Loucy (cell line): Measurements from ENCODE around the gene ITPK1.

Experiments used
- EZH2phosphoT487 ChIP-seq: fragments of 200-600 bp; IDR thresholded peaks from 2 replicates; pipeline ENCODE4 v1.6.1; 2018; ENCODE audit warnings: antibody characterized with exemption, mild to moderate bottlenecking, moderate library complexity, borderline replicate concordance
- TF ChIP-seq, protein P1 (sequence below): fragments of 200-600 bp; sonication (generic); conservative IDR thresholded peaks from 2 replicates; pipeline ENCODE4 v1.5.1; 2014; ENCODE audit warnings: mild to moderate bottlenecking, antibody characterized with exemption, low read length

DNA sequence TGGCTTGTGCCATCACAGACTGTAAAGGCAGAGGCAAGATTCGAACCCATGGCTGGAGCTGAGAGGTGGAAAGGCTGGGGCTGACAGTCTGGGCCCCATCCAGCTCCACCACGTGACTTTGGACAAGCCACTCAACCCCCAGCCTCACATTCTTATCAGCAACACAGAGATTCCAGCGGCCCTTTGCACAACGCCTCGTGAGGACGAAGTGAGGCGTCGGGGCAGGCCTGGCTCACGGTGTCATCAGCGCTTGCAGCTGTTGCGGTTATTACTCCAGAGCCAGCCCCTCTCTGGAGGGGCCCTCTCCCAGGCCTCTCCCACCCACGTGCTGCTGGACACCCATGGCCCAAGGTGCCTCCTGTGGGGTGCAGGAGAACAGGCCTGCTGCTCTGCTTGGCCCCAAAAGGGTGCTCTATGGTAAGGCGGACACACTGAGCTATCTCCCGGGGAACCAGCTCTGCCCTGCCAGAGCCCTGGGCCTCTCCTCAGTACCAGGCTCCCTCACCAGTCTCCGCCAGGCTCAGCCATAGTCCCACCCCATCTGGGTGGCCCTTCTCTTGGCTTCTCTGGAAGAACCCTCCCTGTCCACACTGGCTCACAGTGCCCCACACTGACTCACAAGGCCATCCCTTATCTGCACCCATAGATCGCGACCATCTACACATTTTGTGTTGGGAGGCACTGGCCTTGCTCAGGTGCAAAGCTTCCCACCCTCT, 171.7 kb downstream of the ITPK1 start:
- TF ChIP-seq, protein P1, sequence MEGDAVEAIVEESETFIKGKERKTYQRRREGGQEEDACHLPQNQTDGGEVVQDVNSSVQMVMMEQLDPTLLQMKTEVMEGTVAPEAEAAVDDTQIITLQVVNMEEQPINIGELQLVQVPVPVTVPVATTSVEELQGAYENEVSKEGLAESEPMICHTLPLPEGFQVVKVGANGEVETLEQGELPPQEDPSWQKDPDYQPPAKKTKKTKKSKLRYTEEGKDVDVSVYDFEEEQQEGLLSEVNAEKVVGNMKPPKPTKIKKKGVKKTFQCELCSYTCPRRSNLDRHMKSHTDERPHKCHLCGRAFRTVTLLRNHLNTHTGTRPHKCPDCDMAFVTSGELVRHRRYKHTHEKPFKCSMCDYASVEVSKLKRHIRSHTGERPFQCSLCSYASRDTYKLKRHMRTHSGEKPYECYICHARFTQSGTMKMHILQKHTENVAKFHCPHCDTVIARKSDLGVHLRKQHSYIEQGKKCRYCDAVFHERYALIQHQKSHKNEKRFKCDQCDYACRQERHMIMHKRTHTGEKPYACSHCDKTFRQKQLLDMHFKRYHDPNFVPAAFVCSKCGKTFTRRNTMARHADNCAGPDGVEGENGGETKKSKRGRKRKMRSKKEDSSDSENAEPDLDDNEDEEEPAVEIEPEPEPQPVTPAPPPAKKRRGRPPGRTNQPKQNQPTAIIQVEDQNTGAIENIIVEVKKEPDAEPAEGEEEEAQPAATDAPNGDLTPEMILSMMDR, result no peak
- TF ChIP-seq EZH2phosphoT487, result no peak
